B cell (primary cell): ENCODE data around the gene SURF2. TPM values are rescaled to one million over a fixed set of nuclear protein-coding genes. Genes with fewer than 3 reads are reported as not detected.

ENCODE experiments used
- ATAC-seq: fragments of 200-7000 bp; cut with Tn5 transposase; one replicate; pipeline ENCODE4 v1.10.0; 2021; ENCODE audit warnings: low read depth, mild to moderate bottlenecking, moderate number of reproducible peaks, moderate library complexity
- CTCF ChIA-PET: fragments of 350-600 bp; sonication (Branson Sonifier 250); formaldehyde crosslinking; loops from one replicate; lab custom pipeline; 2021; ENCODE audit warnings: antibody characterized with exemption, inconsistent platforms; lab: Charles Lee
- POLR2A ChIA-PET: fragments of 350-600 bp; sonication (Branson Sonifier 250); formaldehyde crosslinking; loops from one replicate; lab custom pipeline; 2021; ENCODE audit warnings: antibody characterized with exemption; lab: Charles Lee
- DNase-seq: peaks from one replicate; pipeline ENCODE4 v3.0.0; 2013
- H2AFZ ChIP-seq: 2 replicates; pipeline ENCODE4 v1.6.1; 2012; ENCODE audit warnings: mild to moderate bottlenecking, low read depth, low read length; ENCODE audit not compliant: insufficient read depth, poor library complexity, severe bottlenecking
- H3K27ac ChIP-seq, 2 donors: 1 replicate in 1 of 2; 2 replicates in 1 of 2; pipeline ENCODE4 v1.5.1; 2012 to 2013; ENCODE audit warnings: low read length in 2 of 2, mild to moderate bottlenecking in 2 of 2, moderate library complexity in 1 of 2
- H3K27me3 ChIP-seq, 4 experiments: fragments of 200-600 bp in 1 of 4; sonication (generic) in 1 of 4; replicated peaks in 1 of 4; 1 replicate in 2 of 4; 2 replicates in 2 of 4; pipeline versions ENCODE4 v1.6.1 to v1.7.0; 2013 to 2016; ENCODE audit warnings: low read length in 3 of 4, mild to moderate bottlenecking in 2 of 4, mixed read lengths in 1 of 4, moderate library complexity in 1 of 4; ENCODE audit not compliant: insufficient read depth in 4 of 4, control insufficient read depth in 3 of 4; ENCODE audit errors: control extremely low read depth in 1 of 4
- H3K36me3 ChIP-seq, 2 experiments: replicated peaks in 1 of 2; 1 replicate in 1 of 2; 2 replicates in 1 of 2; pipeline versions ENCODE4 v1.6.1 to v1.7.1; 2013; ENCODE audit warnings: low read length in 1 of 2; ENCODE audit not compliant: insufficient read depth in 2 of 2, control insufficient read depth in 1 of 2; ENCODE audit errors: control extremely low read depth in 1 of 2, extremely low read depth in 1 of 2
- H3K4me1 ChIP-seq, 2 donors: fragments of 200-600 bp in 1 of 2; sonication (generic) in 1 of 2; 1 replicate in 1 of 2; 2 replicates in 1 of 2; pipeline versions ENCODE4 v1.5.1 to v1.6.1; 2013 to 2017; ENCODE audit warnings: low read length in 2 of 2; ENCODE audit not compliant: control insufficient read depth in 2 of 2, insufficient read depth in 2 of 2
- H3K4me2 ChIP-seq: replicated peaks from 2 replicates; pipeline ENCODE3; 2012; ENCODE audit warnings: mild to moderate bottlenecking, low read depth, low read length; ENCODE audit not compliant: poor library complexity, severe bottlenecking
- H3K4me3 ChIP-seq, 5 experiments: fragments of 200-600 bp in 1 of 5; sonication (generic) in 1 of 5; 1 replicate in 3 of 5; 2 replicates in 2 of 5; pipeline versions ENCODE4 v1.5.1 to v1.7.0; 2011 to 2016; ENCODE audit warnings: low read length in 4 of 5, mild to moderate bottlenecking in 4 of 5, low read depth in 2 of 5, control low read depth in 1 of 5, moderate library complexity in 1 of 5; ENCODE audit not compliant: insufficient read depth in 1 of 5; ENCODE audit errors: control extremely low read depth in 1 of 5, extremely low read depth in 1 of 5
- H3K79me2 ChIP-seq: fragments of 200-600 bp; sonication (generic); one replicate; pipeline ENCODE4 v1.6.0; 2016; ENCODE audit warnings: low read length; ENCODE audit not compliant: control insufficient read depth, insufficient read depth
- H3K9ac ChIP-seq: fragments of 200-600 bp; sonication (generic); 2 replicates; pipeline ENCODE4 v1.6.1; 2017; ENCODE audit warnings: mild to moderate bottlenecking, low read length, moderate library complexity
- H3K9me3 ChIP-seq, 3 donors: one replicate each; pipeline versions ENCODE4 v1.6.1 to v1.7.1; 2013; ENCODE audit warnings: low read length in 2 of 3; ENCODE audit not compliant: control insufficient read depth in 2 of 3, insufficient read depth in 1 of 3; ENCODE audit errors: control extremely low read depth in 1 of 3
- H4K20me1 ChIP-seq: 2 replicates; pipeline ENCODE4 v1.6.0; 2012; ENCODE audit warnings: mild to moderate bottlenecking, low read length; ENCODE audit not compliant: insufficient read depth, control insufficient read depth, poor library complexity, severe bottlenecking
- H3K27ac Mint-ChIP-seq: one replicate; pipeline ENCODE4 v1.8.0; 2021; ENCODE audit warnings: mixed read lengths
- H3K27me3 Mint-ChIP-seq: one replicate; pipeline ENCODE4 v1.8.0; 2021; ENCODE audit warnings: mixed read lengths
- H3K4me1 Mint-ChIP-seq: one replicate; pipeline ENCODE4 v1.8.0; 2021; ENCODE audit warnings: mixed read lengths
- H3K4me3 Mint-ChIP-seq: one replicate; pipeline ENCODE4 v1.8.0; 2021; ENCODE audit warnings: mixed read lengths
- H3K9me3 Mint-ChIP-seq: one replicate; pipeline ENCODE4 v1.8.0; 2022; ENCODE audit warnings: mixed read lengths; ENCODE audit not compliant: insufficient read depth
- CTCF ChIP-seq: fragments of 200-600 bp; IDR thresholded peaks from one replicate; pipeline ENCODE4 v1.8.0; 2022; ENCODE audit warnings: antibody characterized with exemption, mild to moderate bottlenecking
- EZH2 ChIP-seq: IDR thresholded peaks from 2 replicates; pipeline ENCODE4 v1.6.1; 2012; ENCODE audit warnings: borderline replicate concordance, low read depth, mild to moderate bottlenecking, moderate library complexity, low read length; ENCODE audit not compliant: insufficient read depth, poor library complexity, severe bottlenecking
- WGBS: methylation state at CpG from one replicate; pipeline ENCODE4 v1.1.5; 2013; ENCODE audit warnings: missing lambda C conversion rate; ENCODE audit not compliant: insufficient coverage; 5-methylcytosine and 5-hydroxymethylcytosine counted together
- intact Hi-C: fragments of 100-400 bp; cut with micrococcal nuclease; formaldehyde crosslinking; loops from one replicate; pipeline ENCODE4 v1.10.0; 2022
- polyA plus RNA-seq: library from polyadenylated mRNA; depleted of rRNA; stranded (reverse); fragments of >200 nt; gene quantifications from 2 replicates; pipeline ENCODE4 v1.2.3, GENCODE V29; 2012
- total RNA-seq, 2 donors: library from RNA; stranded (reverse); fragments of 120-200 nt in 1 of 2; gene quantifications; 1 replicate in 1 of 2; 2 replicates in 1 of 2; pipeline versions ENCODE4 v1.2.3 to v1.2.4, GENCODE V29; 2013 to 2022

SURF2 gene
- total and polyA plus RNA-seq, 2 donors (not counting 1 experiment from before 2014, with no cell fraction given): 17.1 to 17.3 TPM

- intact Hi-C loops: loop anchor here (10.0 kb wide), 1 partner anchor 173 kb away; no protein-coding TSS in a partner anchor
- Histone ChIP-seq H3K9ac (no peak overlapping the region), H3K27me3 (no peaks in the 10 kb centered on the region), H3K9me3 (peaks cover 0 to 3% (median 0%) of the 10 kb centered on the region in 3 donors), H3K4me1 (peaks cover 16 to 29% of the 10 kb centered on the region in 2 donors), H3K79me2 (peaks cover 52% of the 10 kb centered on the region), H3K4me2 (peak overlapping the region; percentile 98), H4K20me1 (peaks cover 32% of the 10 kb centered on the region), H3K4me3 (peak overlapping the region in 1 of 5 experiments; percentile 75), H2AFZ (no peak overlapping the region), H3K27ac (no peak overlapping the region), H3K36me3 (peaks cover 0 to 52% of the 10 kb centered on the region in 2 experiments)
- DNase-seq (no peak), ATAC-seq (no peak)
- no peaks in the 10 kb centered on the region for H3K9me3 Mint-ChIP-seq
- no peaks in the 10 kb centered on the region for H3K27me3 Mint-ChIP-seq
- POLR2A ChIA-PET: no interaction called here
- 96% methylated on average over 14 of the region's 14 CpGs for WGBS
- peak overlapping the region; percentile 89 for H3K4me3 Mint-ChIP-seq
- CTCF ChIA-PET: interaction anchor here (0.9 to 2.0 kb wide), 2 partner anchors 14 to 21 kb away, joined by 3 to 11 read pairs; no protein-coding TSS in a partner anchor
- peak overlapping the region; percentile 63 for H3K27ac Mint-ChIP-seq
- TF ChIP-seq EZH2 (no peak), CTCF (no peak)
- H3K4me1 Mint-ChIP-seq: peaks cover 30% of the 10 kb centered on the region
Measured at GRCh38 chr9:133357656-133358055, 1.3 kb downstream of the SURF2 start.

GRCh38 chr9:133359399-133360175, 3.2 kb downstream of the SURF2 start:
- no peak overlapping the region for H3K4me3 ChIP-seq
- no peak overlapping the region for H3K4me2 ChIP-seq
- no peaks in the 10 kb centered on the region for H3K9me3 Mint-ChIP-seq
- ChIA-PET POLR2A (no interaction called here), CTCF (interaction anchor here (1.1 to 2.0 kb wide), 2 partner anchors 12 to 43 kb away, joined by 3 to 7 read pairs; partner anchors contain the start of genes MED22 and RPL7A)
- H2AFZ ChIP-seq: no peak overlapping the region
- no peaks in the 10 kb centered on the region for H3K27me3 ChIP-seq
- 95% methylated on average over 17 of the region's 20 CpGs for WGBS
- intact Hi-C loops: loop anchor here (10.0 kb wide), 1 partner anchor 175 kb away; no protein-coding TSS in a partner anchor
- H3K27ac ChIP-seq: no peak overlapping the region
- H4K20me1 ChIP-seq: peaks cover 34% of the 10 kb centered on the region
- H3K27me3 Mint-ChIP-seq: no peaks in the 10 kb centered on the region
- H3K79me2 ChIP-seq: peaks cover 39% of the 10 kb centered on the region
- TF ChIP-seq EZH2: no peak
- TF ChIP-seq CTCF: no peak
- peaks cover 30% of the 10 kb centered on the region for H3K4me1 Mint-ChIP-seq
- no peak overlapping the region for H3K9ac ChIP-seq
- no peak overlapping the region for H3K4me3 Mint-ChIP-seq
- ATAC-seq (no peak), DNase-seq (no peak)
- peaks cover 16 to 29% of the 10 kb centered on the region in 2 donors for H3K4me1 ChIP-seq
- H3K36me3 ChIP-seq: peaks cover 0 to 56% of the 10 kb centered on the region in 2 experiments
- peaks cover 0 to 3% (median 0%) of the 10 kb centered on the region in 3 donors for H3K9me3 ChIP-seq
- H3K27ac Mint-ChIP-seq: no peak overlapping the region
